Measurements from ENCODE around the gene TRABD. TPM values are rescaled to one million over a fixed set of nuclear protein-coding genes. Genes with fewer than 3 reads are reported as not detected.
"Not testable (repeated sequence)": the region's sequence is repeated elsewhere in the genome, so short reads cannot be mapped to it uniquely, and the experiment has no call there.

Gene TRABD
- total RNA-seq, 1 experiment from 2014 or later, result 26.1 TPM

DNA sequence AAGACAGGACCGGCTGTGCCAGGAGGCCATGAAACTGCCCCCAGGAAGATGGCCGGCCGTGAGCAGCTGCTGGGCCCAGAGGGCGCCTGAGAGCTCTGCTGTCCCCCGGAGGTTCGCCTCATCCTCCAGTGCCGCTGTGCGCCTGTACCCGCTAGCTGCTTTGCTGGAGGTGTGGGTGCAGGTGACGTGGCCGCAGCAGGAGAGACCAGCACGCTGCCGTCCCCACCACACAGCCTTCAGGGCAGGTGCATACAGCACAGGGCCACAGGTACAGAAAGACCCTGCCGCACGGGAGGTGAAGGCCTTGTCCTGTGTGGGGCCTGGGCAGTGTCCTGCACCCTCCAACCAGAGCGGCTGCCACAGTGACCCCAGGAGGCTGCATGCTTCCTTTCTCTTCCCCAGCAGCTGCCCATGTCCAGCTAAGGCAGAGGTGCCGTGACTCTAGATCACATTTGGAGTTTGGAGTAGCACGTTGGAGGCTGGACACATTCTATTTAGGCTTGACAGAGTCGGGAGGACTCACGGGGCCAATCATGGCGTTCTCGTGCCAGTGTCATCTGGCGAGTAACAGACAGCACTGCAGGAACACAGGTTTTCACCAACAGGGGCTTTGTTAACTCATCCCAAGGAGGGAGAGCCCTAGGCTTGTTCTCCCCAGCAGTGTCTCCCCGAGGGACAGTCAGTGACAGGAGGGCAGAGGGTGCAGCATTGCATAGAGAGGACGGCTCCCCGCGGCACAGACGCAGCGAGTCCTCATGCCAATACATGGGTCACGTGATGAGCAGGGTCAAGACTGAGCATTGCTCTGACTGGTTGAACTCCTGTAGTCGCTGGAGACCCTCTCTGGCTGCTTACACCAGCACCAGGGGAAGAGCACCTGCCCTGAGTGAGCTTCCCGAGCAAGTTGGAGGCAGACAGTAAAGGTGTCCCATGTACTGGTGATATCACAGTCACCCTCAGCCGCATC, 33.9 kb upstream of the TRABD start:
- no peak for DNase-seq (ENCODE audit: extremely low read depth, low read depth)

DNA sequence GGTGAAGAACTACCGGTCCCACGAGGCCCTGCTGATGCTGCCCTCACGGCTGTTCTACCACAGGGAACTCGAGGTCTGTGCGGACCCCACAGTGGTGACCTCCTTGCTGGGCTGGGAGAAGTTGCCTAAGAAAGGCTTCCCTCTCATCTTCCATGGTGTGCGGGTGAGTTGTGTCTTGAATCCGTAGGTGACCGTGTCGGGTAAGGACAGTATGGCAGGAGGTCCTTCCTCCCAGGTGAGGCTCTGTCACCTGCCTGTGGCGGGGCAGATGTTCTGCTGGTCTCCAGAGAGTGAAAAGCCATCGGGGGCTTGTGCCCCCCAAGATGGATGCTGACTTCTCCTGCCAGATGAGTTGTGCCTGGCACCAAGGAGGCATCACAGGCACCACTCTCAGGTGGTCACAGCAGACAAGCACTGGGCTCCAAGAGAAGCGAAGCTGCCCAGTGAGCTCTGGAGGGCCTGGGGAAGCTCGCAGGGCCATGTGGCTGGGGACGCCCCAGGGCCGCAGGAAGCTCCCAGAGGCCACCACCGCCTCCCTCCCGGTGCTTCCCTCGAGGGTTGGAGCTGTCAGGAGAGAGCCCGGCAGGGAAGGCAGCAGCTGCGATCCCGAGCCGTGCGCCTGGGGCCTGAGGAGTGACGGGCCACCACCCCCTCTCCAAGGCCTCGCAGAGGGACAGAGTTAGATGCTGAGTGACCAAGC, 32.5 kb upstream of the TRABD start:
- no peak for DNase-seq (ENCODE audit: extremely low read depth, low read depth)

GRCh38 chr22:50153756-50154140, 32.0 kb upstream of the TRABD start:
- no peak for DNase-seq (ENCODE audit: extremely low read depth, low read depth)

DNA sequence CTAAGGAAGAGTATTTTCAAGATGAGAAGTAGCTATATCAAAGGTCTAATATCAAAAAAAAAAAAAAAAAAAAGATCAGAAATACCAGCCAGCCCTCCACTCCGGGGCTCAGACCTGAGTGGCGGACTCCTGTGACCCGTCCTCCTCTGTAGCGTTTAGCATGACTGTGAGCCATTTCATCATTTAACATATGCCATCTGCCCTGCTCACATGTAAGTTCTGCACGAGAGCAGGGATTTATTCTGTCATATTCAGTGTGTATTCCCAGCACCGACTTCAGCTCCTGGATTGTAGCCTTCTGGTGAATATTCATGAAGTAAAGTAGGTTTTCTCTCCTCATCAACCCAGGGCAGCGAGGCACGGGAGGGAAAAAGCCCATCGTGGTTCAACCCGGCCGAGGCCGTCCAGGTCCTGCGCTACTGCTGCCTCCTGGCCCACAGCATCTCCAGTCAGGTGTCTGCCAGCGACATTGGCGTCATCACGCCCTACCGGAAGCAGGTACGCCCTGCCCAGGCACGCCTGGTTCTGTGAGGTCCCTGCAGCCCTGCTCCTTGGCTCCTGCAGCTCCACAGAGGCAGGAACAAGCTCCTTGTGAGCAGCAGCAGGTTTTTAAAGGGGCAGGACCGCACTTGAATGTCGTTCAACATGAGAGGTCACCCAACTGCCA, 27.9 kb upstream of the TRABD start:
- DNase-seq (ENCODE audit: extremely low read depth, low read depth), result no peak

DNA sequence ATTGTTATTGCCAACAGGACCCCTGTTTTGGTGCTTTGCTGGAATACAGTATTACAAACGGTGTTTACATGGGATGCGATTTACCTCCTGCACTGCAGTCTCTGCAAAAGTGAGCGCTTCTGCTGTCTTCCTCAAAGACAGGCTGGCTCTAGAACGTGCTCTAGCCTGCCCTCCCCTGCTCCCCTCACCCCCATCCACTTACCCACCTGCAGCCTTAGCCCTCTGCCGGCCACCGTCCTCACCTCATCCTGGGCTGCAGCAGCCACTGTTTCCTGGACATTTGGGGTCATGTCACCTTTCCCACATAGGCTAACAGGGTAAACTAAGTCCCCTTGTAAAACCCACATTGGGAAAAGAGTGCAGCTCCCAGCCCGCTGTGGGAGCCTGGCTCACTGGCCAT, 24.8 kb upstream of the TRABD start:
- no peak for DNase-seq (ENCODE audit: extremely low read depth, low read depth)

- DNase-seq (ENCODE audit: extremely low read depth, low read depth), result no peak
Observed at GRCh38 chr22:50161508-50162390, 24.0 kb upstream of the TRABD start.

DNA sequence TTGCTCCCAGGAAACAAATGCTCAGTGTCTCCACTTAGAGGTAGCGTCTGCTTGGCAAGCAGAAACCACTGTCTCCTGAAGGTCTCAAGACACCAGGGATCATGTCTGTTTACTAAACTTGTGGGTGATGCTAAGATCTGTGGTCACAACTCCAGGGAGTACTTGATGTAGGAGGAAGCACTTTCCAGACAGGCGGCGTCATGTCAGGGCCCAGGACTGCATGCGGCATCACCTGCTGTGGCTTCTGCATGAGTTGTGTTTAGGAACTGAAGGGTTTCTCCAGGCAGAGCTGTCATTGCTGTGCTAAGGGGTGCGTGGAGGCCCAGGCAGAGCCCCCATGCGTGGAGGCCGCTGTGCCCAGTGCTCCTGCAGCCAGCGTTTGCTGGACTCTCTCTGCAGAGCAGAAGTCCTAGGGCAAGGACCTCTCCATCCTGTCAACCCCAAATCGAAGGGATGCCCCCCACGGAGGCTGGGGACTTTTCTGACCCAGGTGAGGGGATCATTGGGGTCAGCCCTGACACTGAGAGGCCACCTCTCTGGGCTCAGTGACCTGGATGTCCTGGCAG, 23.2 kb upstream of the TRABD start:
- DNase-seq (ENCODE audit: extremely low read depth, low read depth), result no peak

GRCh38 chr22:50165436-50166123, 20.1 kb upstream of the TRABD start:
- no peak for DNase-seq (ENCODE audit: extremely low read depth, low read depth)

DNA sequence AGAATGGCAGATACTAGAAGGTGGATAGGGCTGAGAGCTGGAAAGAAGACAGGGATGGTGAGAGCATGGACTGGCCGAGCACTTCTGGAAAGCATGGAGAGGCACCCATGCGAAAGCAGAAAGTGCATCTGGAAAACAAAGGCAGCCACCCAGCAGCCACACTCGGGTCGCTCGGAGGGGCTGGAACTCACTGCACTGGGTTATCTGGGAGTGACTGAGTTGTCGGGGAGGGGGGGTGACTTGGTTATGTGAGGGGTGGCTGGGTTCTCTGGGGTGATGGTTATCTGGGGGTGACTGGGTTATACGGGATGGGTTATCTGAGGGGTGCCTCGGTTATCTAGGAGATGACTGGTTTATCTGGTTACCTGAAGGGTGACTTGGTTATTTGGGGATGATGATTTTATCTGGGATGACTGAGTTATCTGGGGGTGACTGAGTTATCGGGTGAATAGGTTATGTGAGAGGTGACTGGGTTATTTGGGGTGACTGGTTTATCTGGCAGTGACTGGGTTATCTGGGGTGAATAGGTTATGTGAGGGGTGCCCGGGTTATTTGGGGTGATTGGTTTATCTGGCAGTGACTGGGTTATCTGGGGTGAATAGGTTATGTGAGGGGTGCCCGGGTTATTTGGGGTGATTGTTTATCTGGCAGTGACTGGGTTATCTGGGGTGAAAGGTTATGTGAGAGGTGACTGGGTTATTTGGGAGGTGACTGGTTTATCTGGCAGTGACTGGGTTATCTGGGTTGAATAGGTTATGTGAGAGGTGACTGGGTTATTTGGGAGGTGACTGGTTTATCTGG, 17.8 kb upstream of the TRABD start:
- DNase-seq (ENCODE audit: extremely low read depth, low read depth), result no peak

GRCh38 chr22:50168490-50169180, 17.1 kb upstream of the TRABD start:
- DNase-seq (ENCODE audit: extremely low read depth, low read depth), result not testable (repeated sequence)

GRCh38 chr22:50169181-50169759, 16.4 kb upstream of the TRABD start:
- no peak for DNase-seq (ENCODE audit: extremely low read depth, low read depth)

DNA sequence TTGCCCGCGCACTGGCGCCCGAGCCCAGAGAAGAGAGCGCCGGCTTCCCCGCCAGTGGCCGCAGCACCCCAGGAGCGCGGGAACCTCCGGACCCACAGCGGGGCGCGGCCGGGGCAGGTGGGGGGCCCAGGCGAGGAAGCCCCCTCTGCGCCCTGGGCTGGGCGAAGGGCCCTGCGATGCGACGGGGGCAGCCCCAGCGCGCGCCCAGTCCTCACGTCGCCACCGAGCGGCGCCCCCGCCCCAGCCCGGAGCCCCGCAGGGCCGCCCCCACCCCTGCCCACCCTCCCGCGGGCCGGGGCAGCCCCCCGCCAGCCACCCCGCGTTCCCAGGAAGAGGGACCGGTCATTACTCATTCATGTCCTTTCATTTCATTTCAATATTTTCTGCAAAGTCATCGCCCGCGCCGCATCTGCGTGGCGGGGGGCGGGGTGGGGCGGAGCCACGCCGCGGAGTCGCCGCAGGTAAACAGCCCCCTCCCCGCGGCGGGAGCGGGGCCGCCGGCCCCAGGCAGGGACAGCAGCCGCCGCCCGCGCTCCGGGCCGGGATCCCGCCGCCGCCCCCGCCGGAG, 15.9 kb upstream of the TRABD start:
- DNase-seq (ENCODE audit: extremely low read depth, low read depth), result peak; percentile 34

- DNase-seq (ENCODE audit: extremely low read depth, low read depth), result no peak
Observed at GRCh38 chr22:50170453-50171318, 15.0 kb upstream of the TRABD start, which contains the start of gene PANX2. Gene PANX2, plus strand, starts transcription at chr22:50170731. Its CDS starts 0 bp downstream, at chr22:50170731.

DNA sequence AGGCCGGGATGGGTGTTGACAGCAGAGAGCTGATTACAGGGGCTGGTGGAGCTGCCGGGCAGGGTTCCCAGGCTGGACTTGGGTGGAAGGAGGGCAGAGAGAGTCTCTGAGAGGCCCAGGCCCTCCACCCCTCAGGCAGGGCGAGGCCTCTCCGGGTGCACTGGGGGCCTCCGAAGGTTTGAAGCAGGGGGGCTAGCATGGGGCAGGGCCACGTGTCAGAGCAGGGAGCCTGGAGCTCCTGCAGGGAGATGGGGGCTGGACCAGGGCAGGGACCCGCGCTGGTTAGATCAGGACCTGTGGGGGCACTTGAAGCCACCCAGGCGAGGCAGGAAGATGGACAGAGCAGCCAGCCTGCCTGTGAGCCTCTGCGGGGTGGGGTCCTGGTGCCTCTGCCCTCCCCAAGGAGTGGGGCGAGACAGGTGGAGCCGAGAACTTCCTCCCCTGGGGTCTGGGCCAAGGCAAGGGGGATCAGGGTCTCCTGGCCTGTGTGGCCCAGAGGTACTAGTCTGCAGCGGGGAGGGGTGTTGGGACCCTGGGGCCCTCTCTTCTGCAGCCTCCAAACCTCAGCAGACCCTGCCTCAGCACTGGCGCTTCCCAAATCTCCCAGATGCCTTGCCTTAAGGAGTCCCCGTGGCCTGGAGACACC, 14.3 kb upstream of the TRABD start:
- DNase-seq (ENCODE audit: extremely low read depth, low read depth), result no peak

DNA sequence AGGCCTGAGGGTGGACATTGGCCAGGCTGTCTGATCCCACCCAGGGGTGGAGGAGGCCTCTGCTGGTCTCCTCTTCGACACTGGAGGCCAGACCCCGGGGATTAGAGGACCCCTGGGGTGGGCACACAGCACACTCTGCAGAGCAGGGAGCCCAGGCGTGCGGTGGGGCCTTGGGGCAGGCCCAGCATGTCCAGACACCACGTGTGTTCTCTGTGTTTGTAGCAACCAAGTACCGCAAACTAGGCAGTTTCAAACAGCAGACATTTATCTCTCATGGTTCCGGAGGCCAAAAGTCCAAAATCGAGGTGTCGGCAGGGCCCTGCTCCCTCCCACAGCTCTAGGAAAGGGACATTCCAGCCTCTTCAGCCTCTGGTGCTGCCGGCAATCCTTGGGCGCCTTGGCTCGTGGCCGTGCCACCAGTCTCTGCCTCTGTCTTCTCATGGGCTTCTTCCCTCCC, 13.7 kb upstream of the TRABD start:
- no peak for DNase-seq (ENCODE audit: extremely low read depth, low read depth)

Data from NCI-H460 (cell line).